ENCODE results near the gene LAMTOR4.

DNA sequence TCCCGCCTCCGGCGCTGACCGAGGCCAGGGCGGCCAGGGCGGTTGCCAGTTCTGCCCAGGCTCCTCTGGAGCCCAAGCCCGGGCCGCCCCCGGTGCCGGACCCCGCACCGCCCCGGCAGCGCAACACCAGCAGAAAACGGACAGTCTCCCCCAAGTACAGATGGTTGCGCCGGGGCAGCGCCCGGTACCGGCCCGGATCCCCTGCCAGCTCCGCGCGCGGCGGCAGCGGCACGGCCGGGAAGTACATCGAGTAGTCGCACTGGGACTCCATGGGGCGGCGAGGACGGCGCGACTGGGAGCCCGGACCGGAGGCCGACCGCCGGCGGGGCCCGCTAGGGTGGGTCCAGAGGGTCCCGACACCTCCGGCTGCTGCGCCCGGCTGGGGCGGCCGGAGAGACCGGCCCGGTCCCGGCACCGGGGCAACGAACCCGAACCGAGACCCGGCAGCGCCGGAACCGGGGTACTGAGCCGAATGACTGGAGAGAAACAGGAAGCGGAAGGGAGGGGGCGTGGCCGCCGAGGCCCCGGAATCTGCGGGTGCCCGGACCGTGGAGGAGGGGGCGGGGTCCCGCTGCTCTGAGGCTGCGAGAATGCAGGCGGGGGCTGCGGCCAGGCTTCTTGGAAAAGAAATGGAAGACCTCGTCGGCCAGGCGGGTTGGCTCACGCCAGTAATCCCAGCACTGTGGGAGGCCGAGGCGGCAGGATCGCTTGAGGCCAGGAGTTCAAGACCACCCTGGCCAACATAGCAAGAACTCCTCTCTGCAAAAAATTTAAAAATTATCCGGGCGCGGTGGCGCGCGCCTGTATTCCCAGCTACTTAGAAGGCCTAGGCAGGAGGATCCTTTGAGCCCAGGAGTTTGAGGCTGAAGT is 9.7 kb downstream of the LAMTOR4 start, which contains the start of gene TRAPPC14:
- no peak for TF ChIP-seq CTCF (IDR thresholded peaks at IDR 0.05; ENCODE audit: low read length)
- TF ChIP-seq EZH2 (optimal IDR thresholded peaks at IDR 0.05; ENCODE audit: low read depth, low read length) = no peak

All from MM.1S (cell line).